Ovary (tissue), 3 donors: ENCODE measurements around the gene ABCA8.

Source experiments
- CTCF ChIP-seq, 3 donors: fragments of 450-650 bp in 2 of 3; fragments of 200-600 bp in 1 of 3; IDR thresholded peaks; one replicate each; pipeline versions ENCODE4 v1.5.1 to v1.8.0; 2016 to 2022; ENCODE audit warnings: antibody characterized with exemption in 3 of 3, mild to moderate bottlenecking in 1 of 3
- EP300 ChIP-seq: sonication (generic); formaldehyde crosslinking; IDR thresholded peaks from one replicate; pipeline ENCODE4 v1.6.1; 2017; ENCODE audit warnings: antibody characterized with exemption
- POLR2A ChIP-seq: fragments of 450-650 bp; IDR thresholded peaks from one replicate; pipeline ENCODE4 v1.6.1; 2017; ENCODE audit warnings: antibody characterized with exemption, mild to moderate bottlenecking, moderate library complexity
- donor health status: DM: no; HTN: no; CAD: no.

- TF ChIP-seq CTCF (IDR thresholded peaks at IDR 0.05) (no peak), POLR2A (no peak), EP300 (no peak)
These were observed 63.0 kb downstream of the ABCA8 start for GRCh38 chr17:68892193-68892592.
